CMK (cell line): ENCODE data around the gene MFSD6.

Experiments
- DNase-seq: peaks from one replicate; pipeline ENCODE4 v3.0.0-alpha.2; 2010; ENCODE audit warnings: low read depth

Gene MFSD6

DNA sequence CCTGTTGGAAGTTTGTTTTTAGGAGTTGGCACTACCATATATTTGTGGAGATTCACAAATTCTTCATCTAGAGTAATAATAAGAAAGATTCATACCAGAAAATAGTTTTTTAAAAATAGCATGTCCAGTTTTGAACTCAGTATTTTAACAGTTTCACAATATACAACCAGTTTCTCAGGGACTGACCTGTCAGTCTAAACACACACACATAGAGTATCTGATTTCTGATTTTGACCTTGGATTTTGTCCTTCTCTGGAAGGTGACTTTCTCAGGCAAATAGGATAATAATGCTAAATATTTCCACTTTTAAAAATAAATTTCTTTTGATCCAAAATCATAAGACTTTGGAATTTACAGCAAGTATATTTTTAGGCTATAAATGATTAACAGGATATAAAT, 32.0 kb downstream of the MFSD6 start:
- no peak for DNase-seq

DNA sequence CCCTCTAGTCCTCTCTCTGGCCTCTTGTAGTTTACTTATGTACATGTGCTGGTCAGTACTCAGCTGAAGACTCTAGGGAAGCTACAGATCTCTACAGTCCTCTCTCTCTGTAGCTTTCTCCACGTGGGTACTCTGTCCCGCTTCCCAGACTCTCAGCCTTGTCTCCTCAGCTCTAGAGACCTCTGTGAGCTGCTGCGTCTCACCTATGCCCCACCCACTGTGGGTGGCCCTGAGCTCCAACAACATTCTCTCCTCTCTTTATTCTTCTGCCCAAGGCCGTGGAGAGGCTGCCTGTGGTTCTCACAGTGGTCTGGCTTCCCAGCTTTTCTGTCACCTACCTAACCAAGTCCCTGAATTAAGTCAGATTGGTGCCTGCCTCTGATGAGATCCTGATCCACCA, 33.4 kb downstream of the MFSD6 start:
- no peak for DNase-seq

DNA sequence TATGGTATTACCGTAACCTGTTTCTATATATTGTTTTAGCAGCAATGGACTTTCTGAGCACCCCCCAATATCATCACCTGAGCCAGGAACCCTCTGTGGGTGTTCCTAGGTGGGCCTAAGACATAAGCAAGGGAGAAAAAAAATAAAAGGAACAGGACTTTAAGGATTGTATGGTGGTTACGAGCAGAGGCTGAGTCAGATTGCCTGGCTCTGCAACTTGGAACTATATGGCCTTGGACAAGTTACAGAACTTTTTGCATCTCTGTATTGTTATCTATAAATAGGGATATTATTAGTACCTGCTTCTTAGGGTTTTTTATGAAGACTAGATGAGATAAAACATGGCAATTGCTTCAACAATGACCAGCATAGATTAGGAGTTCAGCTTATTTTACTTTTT, 34.9 kb downstream of the MFSD6 start:
- DNase-seq = no peak

DNA sequence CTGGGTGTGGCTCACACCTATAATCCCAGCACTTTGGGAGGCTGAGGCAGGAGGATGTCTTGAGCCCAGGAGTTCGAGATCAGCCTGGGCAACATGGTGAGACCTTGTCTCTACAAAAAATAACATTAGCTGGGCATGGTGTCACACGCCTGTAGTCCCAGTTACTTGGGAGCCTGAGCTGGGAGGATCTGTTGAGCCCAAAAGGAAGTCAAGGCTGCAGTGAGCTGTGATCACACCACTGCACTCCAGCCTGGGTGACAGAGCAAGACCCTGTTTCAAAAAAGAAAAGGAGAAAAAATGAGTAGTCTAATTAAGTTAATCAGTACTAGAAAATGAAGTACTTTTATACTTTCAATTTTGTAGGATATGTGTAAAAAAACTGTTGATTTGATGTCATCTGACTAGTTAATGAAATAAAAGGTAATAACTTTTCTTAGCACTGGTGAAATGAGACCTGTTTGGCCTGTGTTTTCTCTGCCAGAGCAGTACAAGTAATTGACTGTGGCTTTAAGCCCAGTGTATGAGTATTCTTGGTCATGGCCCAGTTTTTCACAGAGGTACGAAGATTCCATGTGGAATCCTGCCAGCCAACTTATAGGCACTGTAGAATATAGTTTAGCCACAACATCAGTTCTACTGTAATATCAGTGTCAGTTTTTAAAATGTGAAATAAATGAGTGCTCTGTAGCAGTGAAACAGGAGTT, 35.8 kb downstream of the MFSD6 start:
- no peak for DNase-seq

DNA sequence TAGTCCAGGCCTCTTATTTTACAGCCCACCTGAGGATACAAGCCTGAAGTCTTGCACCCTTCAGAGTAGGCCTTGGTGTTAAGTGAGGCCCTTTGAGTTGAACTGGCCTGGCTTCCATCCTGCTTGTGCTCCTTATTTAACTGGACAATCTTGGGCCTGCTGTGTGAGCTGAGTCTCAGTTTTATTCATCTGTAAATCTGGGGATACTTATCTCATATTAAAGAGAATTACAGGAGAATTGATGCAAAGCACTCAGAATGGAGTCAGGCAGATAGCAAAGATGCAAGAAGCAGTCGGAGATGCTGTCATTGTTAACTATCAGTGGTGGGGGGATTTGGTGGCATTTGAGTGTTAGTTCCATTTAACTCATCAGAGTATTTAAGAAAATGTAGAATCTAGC, 36.8 kb downstream of the MFSD6 start:
- DNase-seq = no peak

DNA sequence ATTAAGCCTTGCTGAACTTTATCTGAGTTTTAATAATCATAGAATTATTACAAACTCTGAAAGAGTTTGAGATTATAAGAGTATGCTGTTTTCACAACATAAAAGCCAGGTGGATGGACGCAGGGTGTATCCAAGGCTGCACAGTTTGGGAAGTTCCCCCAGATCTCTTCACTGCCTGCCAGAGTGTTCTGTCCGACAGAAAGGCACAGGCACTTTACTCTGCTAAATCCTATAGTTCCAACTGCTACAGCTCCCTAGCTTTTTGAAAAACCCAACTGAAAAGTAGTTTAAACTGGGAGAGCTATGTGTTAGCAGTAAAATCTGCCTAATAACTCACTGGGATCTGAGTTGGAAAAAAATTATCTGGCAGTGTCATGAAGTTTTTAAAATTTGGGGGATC, 38.0 kb downstream of the MFSD6 start:
- no peak for DNase-seq

DNA sequence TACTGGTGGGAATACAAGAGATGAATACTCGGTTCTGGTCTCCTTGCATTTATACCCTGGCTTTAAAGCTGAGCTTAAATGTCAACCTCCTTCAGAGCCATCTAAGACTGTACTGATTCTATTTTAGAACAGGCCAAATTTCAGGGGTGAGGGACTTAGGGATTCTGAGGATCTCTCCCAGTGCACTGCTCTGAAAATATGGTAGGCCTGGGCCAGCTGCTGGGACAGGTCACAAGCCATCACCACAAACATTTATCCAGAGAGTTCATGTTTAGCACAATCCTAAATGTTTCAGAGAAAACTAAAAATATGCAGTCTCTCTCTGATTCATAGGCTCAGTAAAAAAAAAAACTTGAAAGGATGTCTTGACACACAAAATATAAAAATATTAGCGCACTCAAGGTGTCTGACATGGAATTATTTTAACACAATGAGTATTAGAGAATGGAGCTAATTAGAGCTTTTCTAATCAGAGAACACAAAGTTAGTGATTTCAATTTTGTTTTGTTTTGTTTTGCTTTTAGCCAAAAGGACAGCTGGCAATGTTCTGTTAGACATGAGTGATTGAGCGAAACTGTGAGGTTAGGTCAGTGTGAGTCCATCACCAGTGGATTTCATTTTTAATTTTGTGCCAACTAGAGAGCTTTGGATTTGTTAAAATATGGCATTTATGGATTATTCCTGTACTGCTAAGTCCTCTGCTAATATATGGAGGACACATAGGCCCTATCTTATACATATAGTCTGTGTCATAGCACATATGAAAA, 38.8 kb downstream of the MFSD6 start:
- DNase-seq = no peak

DNA sequence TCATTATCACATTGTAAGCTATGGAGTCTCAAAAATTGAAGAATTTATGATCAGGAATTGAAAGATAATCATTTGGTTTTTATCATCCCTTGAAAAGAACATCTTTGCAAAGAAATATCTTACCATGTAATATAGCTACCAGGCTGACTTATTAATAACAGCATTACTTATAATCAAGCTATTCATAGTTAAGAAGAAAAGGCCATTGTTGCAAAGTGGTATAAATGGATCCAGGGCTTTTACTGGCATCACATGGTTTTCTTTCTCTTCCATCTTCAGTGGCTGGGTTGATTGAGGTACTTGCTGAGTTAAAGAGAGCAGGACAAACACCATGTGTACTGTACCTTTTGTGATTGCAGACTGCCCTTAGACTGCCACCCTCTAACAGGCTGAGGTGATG, 39.6 kb downstream of the MFSD6 start:
- DNase-seq = no peak

DNA sequence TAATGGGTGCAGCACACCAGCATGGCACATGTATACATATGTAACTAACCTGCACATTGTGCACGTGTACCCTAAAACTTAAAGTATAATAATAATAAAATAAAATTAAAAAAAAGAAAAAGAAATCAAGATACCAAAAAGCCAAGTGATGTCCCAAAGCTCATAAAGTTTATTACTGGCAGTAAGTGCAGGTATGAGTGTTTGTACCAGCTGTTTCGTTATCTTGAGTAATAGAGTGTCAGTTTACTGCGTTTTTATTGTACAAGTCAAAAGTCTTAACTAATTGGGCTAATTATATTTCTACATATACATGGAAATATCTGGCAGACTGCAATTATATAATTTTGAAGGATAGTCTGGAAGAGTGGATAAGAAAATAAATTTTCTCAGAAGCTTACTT, 41.8 kb downstream of the MFSD6 start:
- DNase-seq = no peak

DNA sequence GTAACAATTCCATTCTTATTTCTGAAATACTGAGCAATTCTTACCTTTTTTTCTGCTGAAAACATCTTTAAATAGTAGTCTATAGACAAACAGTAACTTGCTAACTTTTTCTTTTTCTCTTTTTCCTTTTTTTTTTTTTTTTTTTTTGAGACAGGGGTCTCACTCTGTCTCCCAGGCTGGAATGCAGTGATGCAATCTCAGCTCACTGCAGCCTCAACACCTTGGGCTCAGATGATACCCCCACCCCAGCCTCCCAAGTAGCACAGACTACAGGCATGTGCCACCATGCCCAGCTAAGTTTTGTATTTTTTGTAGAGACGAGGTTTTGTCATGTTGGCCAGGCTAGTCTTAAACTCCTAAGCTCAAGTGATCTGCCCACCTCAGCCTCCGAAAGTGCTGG, 42.2 kb downstream of the MFSD6 start:
- DNase-seq = no peak

DNA sequence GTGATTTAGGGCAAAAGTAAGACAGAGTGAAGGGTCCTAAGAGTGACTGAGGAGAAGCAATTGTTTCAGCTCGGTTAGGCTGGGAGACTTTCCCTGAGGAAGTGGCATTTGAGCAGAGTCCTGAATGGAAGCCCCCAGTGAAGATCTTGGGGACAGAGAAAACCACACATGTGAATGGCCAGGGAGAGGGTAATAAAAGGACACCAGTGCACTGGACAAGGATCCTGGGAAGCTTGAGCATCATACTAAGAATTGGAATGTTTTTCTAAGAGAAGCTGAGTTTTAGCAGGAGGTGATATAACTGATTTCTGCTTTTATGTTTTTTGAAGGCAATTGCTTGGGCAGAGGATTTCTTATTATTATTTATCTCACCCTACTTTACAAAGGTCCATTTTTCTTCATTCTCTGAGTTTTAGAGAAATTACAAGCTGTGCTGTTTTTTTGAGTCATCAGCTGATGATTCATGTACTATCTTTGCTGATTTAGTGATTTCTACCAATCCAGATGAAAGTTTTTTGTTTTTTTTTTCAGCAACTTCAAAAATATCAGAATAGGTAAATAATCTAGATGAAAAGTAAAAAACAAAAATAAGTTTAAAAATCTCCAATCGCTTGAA, 43.5 kb downstream of the MFSD6 start:
- no peak for DNase-seq

DNA sequence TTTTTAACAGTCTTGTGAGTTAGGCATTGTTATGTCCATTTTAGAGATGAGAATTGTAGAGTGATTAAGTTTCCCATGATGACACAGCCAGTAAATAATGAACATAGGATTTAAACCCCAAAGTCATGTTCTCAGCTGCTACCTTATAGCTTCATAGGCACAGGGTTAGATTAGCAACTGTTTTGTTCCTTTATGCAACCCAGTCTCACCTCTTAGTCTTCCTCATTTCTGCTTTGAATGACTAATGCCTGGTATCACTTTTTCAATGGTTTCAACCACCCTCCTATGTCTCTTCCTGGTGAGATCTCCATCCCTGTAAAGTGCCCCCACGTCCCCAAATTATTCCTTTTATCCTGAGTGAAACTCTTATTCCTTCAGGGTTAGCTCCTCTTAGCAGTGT, 44.3 kb downstream of the MFSD6 start:
- no peak for DNase-seq

DNA sequence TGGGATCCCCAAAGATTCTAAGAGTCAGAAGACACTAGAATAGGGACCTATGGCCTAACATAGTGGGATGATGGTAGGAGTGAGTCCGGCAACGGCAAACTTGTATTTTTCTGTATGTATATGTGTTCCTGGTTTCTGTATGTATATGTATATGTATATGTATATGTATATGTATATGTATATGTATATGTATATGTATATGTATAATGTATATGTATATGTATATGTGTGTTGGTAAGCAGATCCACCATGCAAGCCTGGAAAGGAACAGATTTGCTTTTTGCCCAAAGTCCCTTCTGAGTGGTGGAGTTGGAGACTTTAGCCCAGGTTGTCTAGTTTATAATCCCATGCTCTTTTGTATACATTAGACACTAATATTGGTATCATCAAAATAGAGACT, 46.6 kb downstream of the MFSD6 start:
- DNase-seq = no peak

DNA sequence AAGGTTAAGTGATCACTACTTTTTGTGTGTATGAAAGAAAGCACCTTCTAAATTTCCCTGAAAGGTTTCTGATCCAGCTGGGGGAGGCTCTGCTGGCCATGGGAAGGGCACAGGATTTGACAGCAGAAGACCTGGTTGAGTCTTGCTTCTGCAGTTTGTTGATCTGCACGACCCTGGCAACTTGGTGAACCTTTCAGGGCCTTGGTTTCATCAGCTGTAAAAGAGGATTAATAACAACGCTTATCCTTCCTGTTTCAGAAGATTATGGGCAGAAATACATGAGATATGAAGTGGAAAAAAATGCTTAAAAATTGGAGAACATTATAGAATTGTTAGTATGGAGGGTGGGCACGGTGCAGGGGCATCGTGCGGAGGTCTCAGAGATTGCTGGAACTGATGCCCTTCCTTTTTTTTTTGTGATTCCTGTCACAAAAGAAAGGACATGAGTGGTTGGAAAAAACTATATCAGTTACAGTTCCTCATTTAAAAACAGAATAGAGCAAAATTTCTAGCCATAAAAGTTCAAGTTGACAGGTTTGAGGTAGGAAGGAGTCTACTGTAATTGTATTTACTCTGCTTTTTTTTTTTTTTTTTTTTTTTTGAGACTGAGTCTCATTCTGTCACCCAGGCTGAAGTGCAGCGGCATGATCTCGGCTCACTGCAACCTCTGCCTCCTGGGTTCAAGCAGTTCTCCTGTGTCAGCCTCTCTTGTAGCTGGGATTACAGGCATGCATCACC, 47.4 kb downstream of the MFSD6 start:
- DNase-seq = no peak

DNA sequence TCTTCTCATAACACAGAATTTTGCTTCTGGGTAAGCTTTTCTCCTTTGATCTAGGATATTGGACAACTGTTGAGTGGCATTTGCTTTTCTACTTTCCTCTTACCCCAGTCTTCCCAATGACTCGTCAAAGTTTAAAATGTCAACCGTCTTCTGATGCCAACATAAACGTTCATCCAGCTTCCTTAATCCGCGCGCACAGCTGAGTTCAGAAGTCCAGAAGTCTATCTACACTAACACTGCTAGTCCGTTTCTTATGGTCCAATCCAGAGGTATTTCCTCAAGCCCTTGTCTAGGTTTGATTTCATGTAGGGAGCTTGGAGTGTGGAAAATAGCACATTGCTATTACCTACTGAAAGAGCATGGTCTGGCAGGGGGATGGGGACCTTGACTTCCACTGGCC, 48.7 kb downstream of the MFSD6 start:
- no peak for DNase-seq

DNA sequence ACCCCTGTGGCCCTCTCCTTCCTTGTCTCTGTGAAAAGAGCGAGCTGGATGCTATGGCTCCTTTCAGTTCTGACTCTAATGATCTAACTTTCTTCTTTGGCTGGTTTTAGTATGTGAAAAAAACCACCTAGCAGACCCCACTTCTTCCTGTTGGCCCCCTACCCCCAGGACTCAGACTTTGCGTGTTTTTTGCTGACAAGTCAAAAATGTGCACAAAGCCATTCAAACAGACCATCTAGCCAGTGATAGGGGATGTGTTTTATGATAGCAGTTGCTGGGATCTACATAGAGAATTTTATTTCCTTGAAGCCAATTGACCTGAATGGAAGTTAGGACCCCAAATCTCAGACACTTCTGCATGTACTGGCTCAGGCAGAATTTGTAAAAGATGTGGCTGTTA, 49.1 kb downstream of the MFSD6 start:
- no peak for DNase-seq

DNA sequence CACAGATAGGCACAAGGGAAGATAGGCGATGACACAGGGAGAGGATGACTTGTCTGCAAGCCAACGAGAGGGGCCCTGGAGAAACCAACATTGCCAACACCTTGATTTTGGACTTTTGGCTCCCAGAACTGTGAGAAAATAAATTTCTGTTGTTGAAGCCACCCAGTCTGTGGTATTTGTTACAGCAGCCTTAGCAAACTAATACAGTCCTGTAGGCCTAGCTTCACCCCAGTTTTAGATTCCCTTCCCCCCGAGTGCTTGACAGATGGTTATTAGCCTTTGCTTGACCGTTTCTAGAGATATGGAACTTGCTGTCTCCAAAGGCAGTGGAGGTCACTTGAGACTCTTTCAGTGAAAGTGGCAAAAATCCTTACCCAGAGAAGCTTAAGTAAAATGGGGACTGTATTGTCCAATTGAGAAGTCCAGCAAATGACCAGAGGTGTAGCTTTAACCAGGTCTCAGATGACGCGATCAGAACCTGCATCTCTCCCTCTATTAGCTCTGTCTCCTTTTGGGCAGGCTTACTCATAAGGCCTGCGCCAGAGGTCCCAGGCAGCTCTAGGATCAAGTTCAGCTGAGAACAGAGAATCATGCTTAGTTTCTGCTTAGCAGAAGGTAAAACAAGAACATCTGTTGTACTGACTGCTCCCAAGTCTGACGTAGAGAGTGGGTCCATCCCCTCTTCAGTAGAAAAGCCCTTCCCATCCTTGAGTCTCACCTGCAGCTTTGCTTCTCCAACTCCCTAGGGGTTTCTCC, 50.4 kb downstream of the MFSD6 start:
- DNase-seq = no peak

DNA sequence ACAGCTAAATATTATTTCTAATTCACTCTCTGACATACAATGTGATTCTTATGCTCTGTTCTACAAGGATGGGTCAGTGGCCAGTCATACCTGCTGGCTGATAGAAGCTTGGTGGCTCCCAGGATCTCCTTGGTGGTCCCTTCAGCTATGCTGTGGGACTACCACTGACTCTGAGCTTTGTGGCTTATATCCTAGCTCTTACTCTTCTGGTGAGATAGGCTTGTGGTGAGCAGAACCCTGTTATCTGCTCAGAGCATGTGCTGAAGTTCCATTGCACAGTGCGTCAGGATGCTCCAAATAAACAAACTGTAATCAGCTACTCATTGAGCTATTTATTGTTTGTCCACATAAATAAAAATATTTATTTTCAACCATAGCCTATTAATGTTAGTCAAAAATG, 51.7 kb downstream of the MFSD6 start:
- DNase-seq = peak; percentile 65

DNA sequence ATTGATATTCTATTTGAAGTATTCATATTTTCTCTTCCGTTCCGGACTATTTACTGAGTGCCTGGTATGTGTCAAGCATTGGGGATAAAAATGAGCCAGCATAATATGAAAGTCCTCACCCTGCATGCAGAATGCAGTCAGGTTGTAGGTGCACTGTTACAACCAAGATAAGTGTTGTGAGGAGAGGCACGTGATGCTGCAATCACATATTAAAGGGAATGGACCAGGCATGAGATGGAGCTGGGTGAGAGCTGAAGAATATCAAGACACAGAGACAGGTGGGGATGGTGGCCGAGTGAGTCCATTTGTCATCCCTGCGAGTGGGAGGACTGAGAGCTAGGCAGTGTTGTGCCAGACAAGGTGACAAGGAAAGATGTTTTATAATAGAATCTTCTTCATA, 52.3 kb downstream of the MFSD6 start:
- no peak for DNase-seq

DNA sequence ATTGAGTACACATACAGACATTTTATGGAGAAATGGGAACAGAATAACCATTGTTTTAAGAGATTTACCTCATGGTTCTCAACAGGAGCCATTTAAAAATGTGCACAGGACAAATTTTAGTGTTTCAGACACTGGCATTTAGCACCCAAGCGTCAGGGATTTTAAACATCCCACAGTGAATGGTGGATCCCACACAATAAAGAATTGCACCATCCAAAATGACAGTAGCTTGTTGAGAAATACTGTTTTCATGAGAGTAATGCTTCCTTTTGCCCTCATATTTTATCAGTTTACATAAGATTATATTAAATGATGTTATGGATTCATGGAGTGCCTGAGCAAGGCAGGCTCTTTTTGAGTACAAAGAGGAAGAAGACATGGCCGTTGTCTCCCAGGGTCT, 54.0 kb downstream of the MFSD6 start:
- DNase-seq = no peak

DNA sequence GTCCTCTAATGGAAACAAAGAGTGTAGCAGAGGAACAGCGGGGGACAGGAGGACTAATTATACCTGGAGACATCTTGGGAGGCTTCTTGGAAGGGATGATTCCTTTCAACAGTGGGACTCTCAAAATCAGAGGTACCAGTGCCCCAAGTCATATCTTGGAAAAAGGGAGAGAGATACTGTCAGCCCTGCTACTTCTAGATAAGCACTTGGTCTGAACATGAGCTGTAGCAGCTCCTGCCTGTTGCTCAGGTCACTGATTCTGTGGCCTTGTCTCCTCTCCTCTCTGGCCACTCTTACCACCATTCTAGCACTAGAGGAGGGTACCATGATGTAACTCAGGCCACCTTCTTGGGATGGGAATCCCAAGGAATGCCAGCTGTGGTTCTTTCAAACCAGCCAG, 54.5 kb downstream of the MFSD6 start:
- no peak for DNase-seq

DNA sequence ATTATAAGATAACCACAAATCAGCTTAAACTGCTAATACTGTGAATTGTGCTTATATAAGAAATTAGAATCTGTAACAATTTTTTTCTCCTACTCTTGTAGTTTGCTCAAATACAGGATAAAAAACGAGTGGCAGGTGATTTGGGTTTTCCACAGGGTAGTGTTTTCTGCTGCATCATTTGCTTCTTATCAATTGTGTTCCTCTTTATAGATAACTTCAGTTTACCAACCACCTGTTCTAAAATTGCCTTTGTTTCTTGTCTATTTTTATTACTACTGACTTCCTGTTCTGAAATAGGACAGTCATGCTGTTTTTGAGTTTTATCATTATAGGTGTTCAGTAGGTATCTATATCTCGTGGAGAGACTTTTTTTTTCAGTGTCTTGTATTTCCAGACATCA, 56.9 kb downstream of the MFSD6 start:
- DNase-seq = no peak
